HUES64 (cell line): ENCODE measurements around the gene SCFD2.

ENCODE experiments used
- H3K27ac ChIP-seq: 2 replicates; pipeline ENCODE4 v1.7.0; 2013; ENCODE audit warnings: low read depth, low read length, inconsistent platforms
- H3K27me3 ChIP-seq: 2 replicates; pipeline ENCODE4 v1.6.1; 2013; ENCODE audit warnings: mild to moderate bottlenecking, low read length; ENCODE audit not compliant: insufficient read depth
- H3K36me3 ChIP-seq: 2 replicates; pipeline ENCODE4 v1.6.1; 2013; ENCODE audit warnings: mild to moderate bottlenecking, low read length; ENCODE audit not compliant: insufficient read depth
- H3K4me1 ChIP-seq: 2 replicates; pipeline ENCODE4 v1.6.1; 2013; ENCODE audit warnings: mild to moderate bottlenecking, low read length, moderate library complexity; ENCODE audit not compliant: insufficient read depth
- H3K4me3 ChIP-seq: 2 replicates; pipeline ENCODE4 v1.5.1; 2013; ENCODE audit warnings: mild to moderate bottlenecking, low read length, moderate library complexity
- H3K9ac ChIP-seq: 2 replicates; pipeline ENCODE4 v1.6.1; 2013; ENCODE audit warnings: mild to moderate bottlenecking, low read depth, low read length
- H3K9me3 ChIP-seq: 2 replicates; pipeline ENCODE4 v1.6.1; 2013; ENCODE audit warnings: low read depth, low read length; ENCODE audit not compliant: insufficient read depth
- WGBS: fragments of 150-250, 120-280 bp; methylation state at CpG from one replicate; pipeline ENCODE4 v1.1.7; 2013; ENCODE audit warnings: missing lambda C conversion rate; 5-methylcytosine and 5-hydroxymethylcytosine counted together

The SCFD2 gene

DNA sequence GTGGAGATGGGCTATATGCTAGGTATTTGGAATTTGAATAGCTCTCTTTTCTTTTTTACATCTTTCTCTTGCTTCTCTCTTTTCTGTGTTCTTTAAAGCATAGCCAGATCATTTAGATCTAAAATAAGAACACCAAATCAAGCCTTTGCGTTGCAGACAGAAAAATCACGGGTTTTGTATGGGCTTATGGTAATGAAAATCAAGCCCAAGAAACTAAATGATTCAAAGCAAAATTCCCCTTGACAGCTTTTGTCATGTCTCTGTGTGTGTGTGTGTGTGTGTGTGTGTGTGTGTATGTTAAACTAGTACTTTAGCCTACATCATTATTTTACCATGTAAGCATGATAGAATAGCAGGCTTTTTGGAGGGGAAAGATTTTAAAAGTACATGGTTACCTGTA lies 505.5 kb downstream of the SCFD2 start:
- H3K27me3 ChIP-seq, result peaks cover 15% of the 10 kb centered on the region; the same call in 1 of the 2 replicates
- WGBS, result 88% methylated on average over 2 of the region's 2 CpGs
- peaks cover 46% of the 10 kb centered on the region for H3K4me1 ChIP-seq
- peaks cover 24% of the 10 kb centered on the region for H3K36me3 ChIP-seq
- H3K9me3 ChIP-seq, result peaks cover 16% of the 10 kb centered on the region
- H3K9ac ChIP-seq, result no peak overlapping the region
- no peak overlapping the region for H3K4me3 ChIP-seq
- no peak overlapping the region for H3K27ac ChIP-seq

DNA sequence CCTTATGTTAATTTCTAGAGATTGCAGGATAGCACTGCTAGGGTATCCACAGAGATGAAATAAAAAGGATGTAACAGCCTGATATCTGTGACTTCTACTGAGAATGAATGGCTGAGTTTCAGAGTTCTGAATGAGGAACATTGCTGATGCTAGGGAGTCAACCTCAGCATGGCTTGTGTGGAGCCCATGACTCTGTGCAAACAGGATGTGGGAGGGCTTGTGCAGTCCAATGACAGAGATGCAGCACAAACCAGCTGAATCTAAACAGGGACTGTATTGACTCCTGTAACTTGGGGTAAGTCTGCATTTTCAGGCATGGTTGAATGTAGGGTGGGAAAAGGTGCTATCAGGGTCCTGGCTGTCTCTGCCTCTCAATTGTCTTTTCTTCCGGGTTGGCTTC lies 509.1 kb downstream of the SCFD2 start:
- peaks cover 45% of the 10 kb centered on the region for H3K4me1 ChIP-seq
- no peak overlapping the region for H3K9ac ChIP-seq
- H3K4me3 ChIP-seq, result no peak overlapping the region
- H3K27me3 ChIP-seq, result peaks cover 15% of the 10 kb centered on the region; the same call in 1 of the 2 replicates
- 95% methylated on average over 1 of the region's 1 CpG for WGBS
- no peak overlapping the region for H3K27ac ChIP-seq
- no peaks in the 10 kb centered on the region for H3K36me3 ChIP-seq
- peaks cover 16% of the 10 kb centered on the region for H3K9me3 ChIP-seq

DNA sequence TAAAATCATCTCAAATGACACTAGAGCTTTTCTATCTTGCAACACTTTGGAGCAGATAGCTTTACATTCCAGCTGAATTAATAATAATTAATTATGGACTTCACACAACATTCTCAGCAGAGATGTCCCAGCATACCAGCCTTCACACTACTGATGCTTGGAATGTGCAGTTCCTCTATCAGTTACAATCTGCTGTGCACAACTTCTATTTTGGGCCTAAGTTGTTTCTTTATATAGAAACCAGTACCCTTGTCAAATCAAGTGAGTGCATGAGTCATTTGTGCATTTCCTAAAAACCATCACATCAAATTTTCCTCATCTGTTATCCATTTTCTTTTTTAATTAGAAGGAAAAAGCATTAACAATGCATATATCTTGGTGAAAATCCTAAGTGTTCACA lies 512.5 kb downstream of the SCFD2 start:
- Histone ChIP-seq H3K27me3 (no peaks in the 10 kb centered on the region), H3K27ac (no peak overlapping the region), H3K36me3 (no peaks in the 10 kb centered on the region), H3K4me1 (peaks cover 30% of the 10 kb centered on the region), H3K9ac (no peak overlapping the region), H3K9me3 (peaks cover 12% of the 10 kb centered on the region), H3K4me3 (no peak overlapping the region)

DNA sequence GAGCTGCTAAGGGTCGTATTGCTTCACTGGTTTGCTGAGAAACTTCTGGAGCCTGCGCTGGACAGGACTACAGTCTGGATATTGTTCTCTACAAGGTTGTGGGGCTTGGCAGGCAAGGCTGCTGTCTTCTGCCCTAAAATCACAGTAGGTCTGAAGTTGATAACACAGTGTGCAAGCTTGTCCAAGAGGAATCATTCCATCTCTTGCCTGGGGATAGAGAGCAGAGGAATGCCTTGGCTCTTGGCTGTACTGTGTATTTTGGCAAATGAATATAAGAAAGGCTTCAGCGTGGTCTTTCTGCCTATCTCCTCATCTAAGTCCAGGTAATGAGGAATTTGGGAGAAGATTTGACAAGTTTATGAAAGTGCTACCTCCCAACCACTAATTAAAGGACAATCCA lies 513.1 kb downstream of the SCFD2 start:
- H3K9ac ChIP-seq, result no peak overlapping the region
- no peak overlapping the region for H3K27ac ChIP-seq
- H3K36me3 ChIP-seq, result no peaks in the 10 kb centered on the region
- no peaks in the 10 kb centered on the region for H3K27me3 ChIP-seq
- H3K9me3 ChIP-seq, result peaks cover 6% of the 10 kb centered on the region; the same call in 1 of the 2 replicates
- H3K4me3 ChIP-seq, result no peak overlapping the region
- WGBS, result 83% methylated on average over 3 of the region's 3 CpGs
- peaks cover 30% of the 10 kb centered on the region for H3K4me1 ChIP-seq

DNA sequence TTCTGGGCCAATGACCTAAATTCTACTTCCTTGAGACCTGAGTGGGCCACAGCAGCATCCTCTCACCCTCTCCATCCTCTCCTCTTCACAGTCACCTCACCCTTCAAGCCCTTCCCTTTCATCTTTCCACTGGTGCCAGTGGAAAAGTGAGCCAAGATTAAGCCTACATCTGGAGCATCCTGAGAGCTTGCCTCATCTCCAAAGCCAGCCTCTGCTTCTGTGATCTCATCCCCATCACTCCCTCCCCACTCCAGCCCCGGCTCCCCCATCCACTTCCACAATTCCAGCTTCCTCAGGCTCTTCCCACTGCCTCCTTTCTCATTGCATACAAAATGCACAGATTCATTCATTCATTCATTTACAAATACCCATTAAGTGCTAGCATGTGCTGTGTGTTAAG lies 513.8 kb downstream of the SCFD2 start:
- Histone ChIP-seq H3K36me3 (no peaks in the 10 kb centered on the region), H3K4me3 (no peak overlapping the region), H3K27me3 (no peaks in the 10 kb centered on the region), H3K4me1 (peaks cover 30% of the 10 kb centered on the region), H3K9ac (no peak overlapping the region), H3K27ac (no peak overlapping the region), H3K9me3 (no peaks in the 10 kb centered on the region)
- 81% methylated on average over 1 of the region's 1 CpG for WGBS

DNA sequence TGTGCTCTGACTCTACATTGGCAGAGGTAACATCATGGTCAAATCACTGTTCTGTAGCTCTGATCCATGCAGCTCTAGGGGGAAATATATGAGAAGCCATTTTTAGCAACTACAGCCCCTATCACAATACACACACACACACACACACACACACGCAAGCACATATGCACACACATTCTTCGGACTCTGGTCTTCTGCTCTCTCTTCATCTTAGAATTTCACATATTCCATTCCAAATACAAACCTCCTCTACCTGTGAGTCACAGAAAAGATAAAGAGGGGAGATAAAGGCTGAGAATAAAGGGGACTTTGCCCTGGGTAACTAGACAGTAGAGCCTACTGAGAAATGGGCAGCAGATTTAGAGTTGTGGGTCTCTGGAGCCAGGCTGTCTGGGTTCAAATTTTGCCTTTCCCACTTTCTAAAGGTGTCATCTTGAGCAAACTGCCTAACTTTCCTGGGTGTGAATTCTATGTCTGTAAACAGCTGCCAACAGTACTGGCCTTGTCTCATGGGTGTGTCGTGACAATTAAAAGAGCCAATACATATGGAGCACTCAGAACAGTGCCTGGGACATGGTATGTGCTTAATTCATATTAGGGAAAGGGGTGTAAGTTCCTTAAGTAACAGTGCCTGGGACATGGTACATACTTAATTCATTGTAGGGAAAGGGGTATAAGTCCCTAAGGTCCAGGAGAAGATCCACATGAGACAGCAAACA lies 515.3 kb downstream of the SCFD2 start:
- WGBS, result 90% methylated on average over 3 of the region's 3 CpGs
- Histone ChIP-seq H3K4me1 (peaks cover 27% of the 10 kb centered on the region), H3K27ac (no peak overlapping the region), H3K9ac (no peak overlapping the region), H3K27me3 (no peaks in the 10 kb centered on the region), H3K9me3 (no peaks in the 10 kb centered on the region), H3K4me3 (no peak overlapping the region), H3K36me3 (no peaks in the 10 kb centered on the region)

DNA sequence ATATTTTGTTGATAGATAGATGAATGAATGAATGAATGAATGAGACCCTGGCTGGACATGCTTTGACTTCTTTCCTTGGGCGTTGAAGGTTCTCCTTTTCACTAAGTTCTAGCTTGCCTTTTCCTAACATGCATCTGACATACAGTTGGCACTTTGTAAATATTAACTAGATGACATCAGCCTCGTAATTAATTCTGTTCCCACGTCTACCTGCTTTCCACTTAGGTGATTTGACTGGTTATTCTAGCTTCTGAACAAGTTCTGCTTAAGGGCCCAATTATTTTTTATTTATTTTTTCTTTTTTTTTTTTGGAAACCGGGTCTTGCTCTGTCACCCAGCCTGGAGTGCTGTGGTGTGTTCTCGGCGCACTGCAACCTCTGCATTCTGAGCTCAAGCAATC lies 517.6 kb downstream of the SCFD2 start:
- H3K27me3 ChIP-seq, result no peaks in the 10 kb centered on the region
- H3K36me3 ChIP-seq, result no peaks in the 10 kb centered on the region
- H3K4me3 ChIP-seq, result no peak overlapping the region
- WGBS, result 89% methylated on average over 6 of the region's 6 CpGs
- peaks cover 18% of the 10 kb centered on the region for H3K4me1 ChIP-seq
- no peak overlapping the region for H3K9ac ChIP-seq
- H3K27ac ChIP-seq, result no peak overlapping the region
- H3K9me3 ChIP-seq, result no peaks in the 10 kb centered on the region

DNA sequence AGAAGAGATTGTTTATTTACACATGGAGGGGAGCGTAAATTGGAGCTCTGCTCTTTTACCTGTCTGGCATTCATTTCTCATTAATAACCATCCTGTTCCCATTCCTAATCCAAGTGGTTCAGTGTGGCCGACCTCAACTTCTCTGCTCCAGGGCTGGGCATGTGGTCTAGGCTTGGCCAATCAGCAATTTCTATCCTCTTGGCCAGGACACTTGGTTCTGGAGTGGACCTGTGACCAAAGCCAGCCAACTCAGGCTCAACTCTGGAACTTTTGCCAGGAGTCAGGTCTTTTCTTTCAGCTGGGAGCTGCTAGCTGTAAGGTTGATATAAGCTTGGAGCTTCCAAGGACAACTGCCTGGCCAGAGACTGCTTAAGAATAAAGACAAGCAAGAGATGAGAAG lies 519.4 kb downstream of the SCFD2 start:
- H3K9ac ChIP-seq, result no peak overlapping the region
- H3K4me1 ChIP-seq, result peaks cover 26% of the 10 kb centered on the region
- H3K9me3 ChIP-seq, result no peaks in the 10 kb centered on the region
- H3K36me3 ChIP-seq, result no peaks in the 10 kb centered on the region
- no peak overlapping the region for H3K4me3 ChIP-seq
- H3K27me3 ChIP-seq, result no peaks in the 10 kb centered on the region
- 94% methylated on average over 2 of the region's 2 CpGs for WGBS
- no peak overlapping the region for H3K27ac ChIP-seq

DNA sequence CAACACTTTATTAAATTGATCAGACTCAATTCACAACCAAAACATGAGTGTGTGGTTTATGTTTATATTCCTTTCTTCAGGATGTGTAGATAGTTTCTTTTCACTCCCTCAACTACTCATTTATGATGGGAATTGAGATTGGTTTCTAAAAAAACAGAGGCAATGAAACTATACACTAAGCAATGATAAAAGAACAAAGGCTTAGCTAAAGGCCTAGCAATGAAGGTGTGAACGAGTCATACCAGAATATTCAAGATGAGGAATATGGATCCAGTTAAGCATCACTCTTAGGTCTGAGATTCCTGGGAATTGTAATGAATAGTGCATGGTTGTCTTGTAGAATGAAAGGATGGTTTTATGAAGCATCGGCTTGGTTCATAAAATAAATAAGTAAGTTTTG lies 521.3 kb downstream of the SCFD2 start:
- Histone ChIP-seq H3K4me1 (peaks cover 46% of the 10 kb centered on the region), H3K27me3 (no peaks in the 10 kb centered on the region), H3K27ac (no peak overlapping the region), H3K9ac (no peak overlapping the region), H3K4me3 (no peak overlapping the region), H3K9me3 (no peaks in the 10 kb centered on the region), H3K36me3 (no peaks in the 10 kb centered on the region)
- WGBS, result 90% methylated on average over 2 of the region's 2 CpGs

DNA sequence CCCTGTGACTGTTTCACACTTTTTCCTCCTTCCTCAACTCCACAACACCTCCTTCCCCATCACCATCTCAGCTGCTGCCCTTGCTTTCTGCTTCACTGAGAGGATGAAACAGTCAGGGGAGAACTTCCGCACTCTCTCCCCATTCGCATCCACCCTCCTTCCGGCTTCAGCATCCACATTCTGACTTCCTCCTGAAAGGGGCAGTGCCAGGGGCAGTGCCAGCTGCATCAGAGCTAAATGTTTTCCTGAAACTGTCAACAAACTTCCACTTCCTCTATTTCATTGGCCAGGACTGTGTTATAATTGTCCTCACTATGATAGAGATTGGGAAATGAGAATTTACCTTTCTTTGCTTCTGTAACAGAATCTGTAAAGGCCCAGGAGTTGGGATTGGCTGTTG lies 521.9 kb downstream of the SCFD2 start:
- H3K9ac ChIP-seq, result no peak overlapping the region
- 95% methylated on average over 3 of the region's 3 CpGs for WGBS
- H3K4me3 ChIP-seq, result no peak overlapping the region

DNA sequence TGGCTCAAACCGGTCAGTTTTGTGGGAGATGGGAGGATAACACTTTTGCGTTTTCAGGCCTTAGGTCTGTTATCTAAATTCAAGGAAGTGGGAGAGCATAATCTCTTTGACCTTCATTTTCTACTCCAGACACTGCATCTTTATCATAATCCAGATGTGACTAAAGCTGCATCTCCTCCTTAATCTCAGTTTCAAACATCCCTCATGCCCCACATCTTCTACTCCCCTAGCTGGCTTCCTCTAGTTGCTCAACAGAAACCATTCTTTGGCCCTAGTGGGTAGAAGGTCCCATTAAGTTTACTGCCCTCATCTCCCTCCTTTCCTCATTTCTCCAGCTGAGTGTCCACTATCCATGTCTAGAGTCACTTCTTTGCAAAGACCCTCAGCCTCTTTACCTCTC lies 522.5 kb downstream of the SCFD2 start:
- 93% methylated on average over 2 of the region's 2 CpGs for WGBS

More for the DNA sequence above, 521.9 kb downstream of the SCFD2 start:
- H3K4me1 ChIP-seq, result peaks cover 50% of the 10 kb centered on the region
- no peaks in the 10 kb centered on the region for H3K36me3 ChIP-seq
- H3K9me3 ChIP-seq, result no peaks in the 10 kb centered on the region
- H3K27me3 ChIP-seq, result no peaks in the 10 kb centered on the region
- H3K27ac ChIP-seq, result no peak overlapping the region

DNA sequence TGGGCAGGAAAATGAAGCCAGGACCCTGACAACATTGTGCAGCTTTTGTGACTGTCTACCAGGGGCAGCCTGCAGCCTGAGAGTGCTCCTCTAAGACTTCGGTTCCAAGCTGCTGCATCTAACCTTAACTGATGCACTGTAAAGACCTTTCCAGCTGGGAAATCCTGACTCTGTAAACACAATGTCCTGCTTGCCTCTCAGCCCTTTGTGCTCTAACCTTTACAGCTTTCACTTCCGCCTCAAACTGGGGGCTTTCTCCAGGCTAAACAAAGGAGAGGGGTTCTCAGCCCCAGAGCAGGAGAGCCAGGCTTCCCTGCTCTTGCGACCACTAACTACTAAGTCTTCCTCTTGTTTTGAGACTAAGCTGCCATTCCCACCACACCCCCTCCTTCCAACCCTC lies 523.1 kb downstream of the SCFD2 start:
- Histone ChIP-seq H3K4me3 (no peak overlapping the region), H3K27ac (no peak overlapping the region), H3K9me3 (no peaks in the 10 kb centered on the region), H3K4me1 (peaks cover 55% of the 10 kb centered on the region), H3K27me3 (no peaks in the 10 kb centered on the region), H3K9ac (no peak overlapping the region), H3K36me3 (no peaks in the 10 kb centered on the region)
- whole genome bisulfite sequencing, result 47% methylated on average over 3 of the region's 3 CpGs

More for the DNA sequence above, 522.5 kb downstream of the SCFD2 start:
- Histone ChIP-seq H3K27me3 (no peaks in the 10 kb centered on the region), H3K9ac (no peak overlapping the region), H3K36me3 (no peaks in the 10 kb centered on the region), H3K4me1 (peaks cover 50% of the 10 kb centered on the region), H3K9me3 (no peaks in the 10 kb centered on the region), H3K4me3 (no peak overlapping the region), H3K27ac (no peak overlapping the region)
